ENCODE measurements around the gene HIVEP3. TPM values are rescaled to one million over a fixed set of nuclear protein-coding genes. Genes with fewer than 3 reads are reported as not detected.

HIVEP3 gene
- total and polyA plus RNA-seq, 2 experiments from 2014 or later, result 0.57 to 5.9 TPM

- TF ChIP-seq EZH2phosphoT487 (IDR thresholded peaks at IDR 0.05; ENCODE audit: low read depth, severe bottlenecking, unreplicated experiment), result no peak
- no peak for TF ChIP-seq CTCF (IDR thresholded peaks at IDR 0.05; ENCODE audit: poor library complexity)
- no peak for TF ChIP-seq EZH2 (IDR thresholded peaks at IDR 0.05; ENCODE audit: borderline replicate concordance)
- WGBS (ENCODE audit: low lambda C conversion rate, missing lambda C conversion rate), result 94% methylated on average over 25 of the region's 27 CpGs
- H3K4me2 ChIP-seq, result no peak overlapping the region
- no peaks in the 10 kb centered on the region for H3K79me2 ChIP-seq
- DNase-seq (ENCODE audit: low spot score), result no peak
- no peaks in the 10 kb centered on the region for H3K36me3 ChIP-seq (replicated peaks; ENCODE audit: insufficient read depth, low read depth)
- H3K27ac ChIP-seq, result no peak overlapping the region
- H3K9me3 ChIP-seq (ENCODE audit: low read depth), result no peaks in the 10 kb centered on the region
- no peaks in the 10 kb centered on the region for H3K9me2 ChIP-seq (replicated peaks; ENCODE audit: insufficient read depth)
- no peak overlapping the region for H2AFZ ChIP-seq
- H3K27me3 ChIP-seq, result no peaks in the 10 kb centered on the region
- H4K20me1 ChIP-seq (ENCODE audit: insufficient read depth, poor library complexity, severe bottlenecking), result no peaks in the 10 kb centered on the region
- peaks cover 25% of the 10 kb centered on the region for H3K4me1 ChIP-seq (ENCODE audit: insufficient read depth)
- H3K4me3 ChIP-seq, result no peak overlapping the region
These were observed 405.9 kb downstream of the HIVEP3 start for GRCh38 chr1:41512701-41513382.

- H3K9me3 ChIP-seq (ENCODE audit: low read depth), result no peaks in the 10 kb centered on the region
- 98% methylated on average over 7 of the region's 7 CpGs for WGBS (ENCODE audit: low lambda C conversion rate, missing lambda C conversion rate)
- no peak overlapping the region for H3K4me2 ChIP-seq
- no peaks in the 10 kb centered on the region for H3K27me3 ChIP-seq
- TF ChIP-seq CTCF (IDR thresholded peaks at IDR 0.05; ENCODE audit: poor library complexity), result no peak
- no peak for TF ChIP-seq EZH2phosphoT487 (IDR thresholded peaks at IDR 0.05; ENCODE audit: low read depth, severe bottlenecking, unreplicated experiment)
- no peak for TF ChIP-seq EZH2 (IDR thresholded peaks at IDR 0.05; ENCODE audit: borderline replicate concordance)
- H3K9me2 ChIP-seq (replicated peaks; ENCODE audit: insufficient read depth), result no peaks in the 10 kb centered on the region
- no peak overlapping the region for H3K4me3 ChIP-seq
- H4K20me1 ChIP-seq (ENCODE audit: insufficient read depth, poor library complexity, severe bottlenecking), result no peaks in the 10 kb centered on the region
- peaks cover 18% of the 10 kb centered on the region for H3K4me1 ChIP-seq (ENCODE audit: insufficient read depth)
- no peak overlapping the region for H2AFZ ChIP-seq
- no peaks in the 10 kb centered on the region for H3K79me2 ChIP-seq
- H3K36me3 ChIP-seq (replicated peaks; ENCODE audit: insufficient read depth, low read depth), result no peaks in the 10 kb centered on the region
- DNase-seq (ENCODE audit: low spot score), result no peak
- H3K27ac ChIP-seq, result no peak overlapping the region
These were observed 407.5 kb downstream of the HIVEP3 start for GRCh38 chr1:41511239-41511540.

GRCh38 chr1:41510531-41511238 is 408.0 kb downstream of the HIVEP3 start:
- 96% methylated on average over 26 of the region's 41 CpGs for WGBS (ENCODE audit: low lambda C conversion rate, missing lambda C conversion rate)

More at GRCh38 chr1:41510531-41511238, 408.0 kb downstream of the HIVEP3 start:
- H3K4me1 ChIP-seq (ENCODE audit: insufficient read depth), result peaks cover 15% of the 10 kb centered on the region
- no peaks in the 10 kb centered on the region for H3K27me3 ChIP-seq
- no peaks in the 10 kb centered on the region for H3K36me3 ChIP-seq (replicated peaks; ENCODE audit: insufficient read depth, low read depth)
- H2AFZ ChIP-seq, result no peak overlapping the region
- no peak overlapping the region for H3K27ac ChIP-seq
- TF ChIP-seq EZH2phosphoT487 (IDR thresholded peaks at IDR 0.05; ENCODE audit: low read depth, severe bottlenecking, unreplicated experiment) (no peak), CTCF (IDR thresholded peaks at IDR 0.05; ENCODE audit: poor library complexity) (no peak), EZH2 (IDR thresholded peaks at IDR 0.05; ENCODE audit: borderline replicate concordance) (no peak)
- no peaks in the 10 kb centered on the region for H4K20me1 ChIP-seq (ENCODE audit: insufficient read depth, poor library complexity, severe bottlenecking)
- no peak overlapping the region for H3K4me2 ChIP-seq
- no peak overlapping the region for H3K4me3 ChIP-seq
- no peaks in the 10 kb centered on the region for H3K9me2 ChIP-seq (replicated peaks; ENCODE audit: insufficient read depth)
- no peak for DNase-seq (ENCODE audit: low spot score)
- no peaks in the 10 kb centered on the region for H3K9me3 ChIP-seq (ENCODE audit: low read depth)
- no peaks in the 10 kb centered on the region for H3K79me2 ChIP-seq
